ENCODE data around the gene GAR1. TPM values are rescaled to one million over a fixed set of nuclear protein-coding genes. Genes with fewer than 3 reads are reported as not detected.

The GAR1 gene
- total and polyA plus RNA-seq, 9 of the 15 experiments (the other 6 are each of a cell fraction or from before 2014, with no cell fraction given) = 35.7 to 194 (median 68.2) TPM

- TF ChIP-seq TEAD1 (CRISPR knock-in tag; IDR thresholded peaks at IDR 0.05) (peak; percentile 54 to 63; a peak in 2 of 4 replicates), ZBTB7A (IDR thresholded peaks at IDR 0.05; ENCODE audit: borderline replicate concordance, control insufficient read depth, low read depth, low read length) (no peak), ZNF431 (CRISPR knock-in tag; IDR thresholded peaks at IDR 0.05) (0 out of 2 replicates have a peak, but pooled peaks have one; percentile 7), NR2C1 (IDR thresholded peaks at IDR 0.05) (peak; percentile 43; the same call in 1 of the 2 replicates), NR2C1 (tag; IDR thresholded peaks at IDR 0.05) (peak; percentile 39; the same call in 1 of the 2 replicates), MBD2 (IDR thresholded peaks at IDR 0.05; ENCODE audit: borderline replicate concordance, low read depth) (0 out of 2 replicates have a peak, but pooled peaks have one; percentile 40), SMARCA4 (IDR thresholded peaks at IDR 0.05) (peak; percentile 67), MLLT1 (IDR thresholded peaks at IDR 0.05) (peak; percentile 37 to 50; a peak in 1 of 4 replicates), SAFB2 (IDR thresholded peaks at IDR 0.05; ENCODE audit: borderline replicate concordance, low read depth, low read length, severe bottlenecking) (no peak), MITF (IDR thresholded peaks at IDR 0.05) (peak; percentile 81; the same call in 1 of the 2 replicates), ZNF79 (CRISPR knock-in tag; IDR thresholded peaks at IDR 0.05; ENCODE audit: low read depth) (no peak)
- TF ChIP-seq, protein P1, sequence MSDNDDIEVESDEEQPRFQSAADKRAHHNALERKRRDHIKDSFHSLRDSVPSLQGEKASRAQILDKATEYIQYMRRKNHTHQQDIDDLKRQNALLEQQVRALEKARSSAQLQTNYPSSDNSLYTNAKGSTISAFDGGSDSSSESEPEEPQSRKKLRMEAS (CRISPR knock-in tag; IDR thresholded peaks at IDR 0.05) = peak; percentile 72
- TF ChIP-seq, protein P2, sequence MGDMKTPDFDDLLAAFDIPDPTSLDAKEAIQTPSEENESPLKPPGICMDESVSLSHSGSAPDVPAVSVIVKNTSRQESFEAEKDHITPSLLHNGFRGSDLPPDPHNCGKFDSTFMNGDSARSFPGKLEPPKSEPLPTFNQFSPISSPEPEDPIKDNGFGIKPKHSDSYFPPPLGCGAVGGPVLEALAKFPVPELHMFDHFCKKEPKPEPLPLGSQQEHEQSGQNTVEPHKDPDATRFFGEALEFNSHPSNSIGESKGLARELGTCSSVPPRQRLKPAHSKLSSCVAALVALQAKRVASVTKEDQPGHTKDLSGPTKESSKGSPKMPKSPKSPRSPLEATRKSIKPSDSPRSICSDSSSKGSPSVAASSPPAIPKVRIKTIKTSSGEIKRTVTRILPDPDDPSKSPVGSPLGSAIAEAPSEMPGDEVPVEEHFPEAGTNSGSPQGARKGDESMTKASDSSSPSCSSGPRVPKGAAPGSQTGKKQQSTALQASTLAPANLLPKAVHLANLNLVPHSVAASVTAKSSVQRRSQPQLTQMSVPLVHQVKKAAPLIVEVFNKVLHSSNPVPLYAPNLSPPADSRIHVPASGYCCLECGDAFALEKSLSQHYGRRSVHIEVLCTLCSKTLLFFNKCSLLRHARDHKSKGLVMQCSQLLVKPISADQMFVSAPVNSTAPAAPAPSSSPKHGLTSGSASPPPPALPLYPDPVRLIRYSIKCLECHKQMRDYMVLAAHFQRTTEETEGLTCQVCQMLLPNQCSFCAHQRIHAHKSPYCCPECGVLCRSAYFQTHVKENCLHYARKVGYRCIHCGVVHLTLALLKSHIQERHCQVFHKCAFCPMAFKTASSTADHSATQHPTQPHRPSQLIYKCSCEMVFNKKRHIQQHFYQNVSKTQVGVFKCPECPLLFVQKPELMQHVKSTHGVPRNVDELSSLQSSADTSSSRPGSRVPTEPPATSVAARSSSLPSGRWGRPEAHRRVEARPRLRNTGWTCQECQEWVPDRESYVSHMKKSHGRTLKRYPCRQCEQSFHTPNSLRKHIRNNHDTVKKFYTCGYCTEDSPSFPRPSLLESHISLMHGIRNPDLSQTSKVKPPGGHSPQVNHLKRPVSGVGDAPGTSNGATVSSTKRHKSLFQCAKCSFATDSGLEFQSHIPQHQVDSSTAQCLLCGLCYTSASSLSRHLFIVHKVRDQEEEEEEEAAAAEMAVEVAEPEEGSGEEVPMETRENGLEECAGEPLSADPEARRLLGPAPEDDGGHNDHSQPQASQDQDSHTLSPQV (IDR thresholded peaks at IDR 0.05) = peak; percentile 62; the same call in 1 of the 2 replicates
These were observed 4.8 kb upstream of the GAR1 start (continued) for GRCh38 chr4:109810552-109811387.

All from K562 (cell line).